Stimulated activated CD8-positive, alpha-beta memory T cell treated with anti-CD3 and anti-CD28 coated beads, Interleukin-4, amount 100 ng/mL, for 48 hours (primary cell): Measurements from ENCODE around the gene PIP5K1A.
"Not testable (repeated sequence)": the region's sequence is repeated elsewhere in the genome, so short reads cannot be mapped to it uniquely, and the experiment has no call there.

Experiments
- DNase-seq: peaks from one replicate; pipeline ENCODE4 v3.0.0-alpha.2; 2020

The PIP5K1A gene

GRCh38 chr1:151254217-151255213 lies 56.2 kb downstream of the PIP5K1A start, which contains the start of gene PSMD4:
PSMD4 (plus strand) TSS chr1:151254734; CDS start chr1:151254783, 49 bp downstream.
- DNase-seq: peak; percentile 93

- DNase-seq: no peak
Observed at GRCh38 chr1:151255381-151255780, 57.0 kb downstream of the PIP5K1A start.

GRCh38 chr1:151259351-151259750 lies 61.0 kb downstream of the PIP5K1A start:
- DNase-seq: no peak

- no peak for DNase-seq
Observed at GRCh38 chr1:151265446-151266236, 67.3 kb downstream of the PIP5K1A start.

- no peak for DNase-seq
Observed at GRCh38 chr1:151266315-151266714, 68.0 kb downstream of the PIP5K1A start.

- DNase-seq: no peak
Observed at GRCh38 chr1:151266821-151267220, 68.5 kb downstream of the PIP5K1A start.

- no peak for DNase-seq
Observed at GRCh38 chr1:151267760-151268159, 69.4 kb downstream of the PIP5K1A start.

GRCh38 chr1:151273924-151274466 lies 75.6 kb downstream of the PIP5K1A start:
- DNase-seq: no peak

GRCh38 chr1:151275341-151275740 lies 77.0 kb downstream of the PIP5K1A start:
- not testable (repeated sequence) for DNase-seq

GRCh38 chr1:151277249-151277648 lies 78.9 kb downstream of the PIP5K1A start:
- DNase-seq: no peak

- peak; percentile 99 for DNase-seq
Observed at GRCh38 chr1:151281225-151281968, 83.0 kb downstream of the PIP5K1A start.

GRCh38 chr1:151281969-151282882 lies 83.9 kb downstream of the PIP5K1A start, which contains the start of gene ZNF687:
ZNF687 (plus strand) TSS chr1:151282299; CDS start chr1:151286292, 3,993 bp downstream.
- DNase-seq: peak; percentile 99

- peak; percentile 44 for DNase-seq
Observed at GRCh38 chr1:151282883-151283725, 84.8 kb downstream of the PIP5K1A start.

GRCh38 chr1:151284013-151284577 lies 85.7 kb downstream of the PIP5K1A start:
- no peak for DNase-seq

- no peak for DNase-seq
Observed at GRCh38 chr1:151286619-151287340, 88.4 kb downstream of the PIP5K1A start.

- DNase-seq: no peak
Observed at GRCh38 chr1:151287341-151287699, 89.0 kb downstream of the PIP5K1A start.

- no peak for DNase-seq
Observed at GRCh38 chr1:151287767-151288500, 89.6 kb downstream of the PIP5K1A start.

GRCh38 chr1:151288502-151288901 lies 90.2 kb downstream of the PIP5K1A start:
- DNase-seq: no peak
